Nephron progenitor cell (in vitro differentiated cells): ENCODE measurements around the gene CRACDL.

Experiments
- DNase-seq: peaks from one replicate; pipeline ENCODE4 v3.0.0; 2021
- H3K27ac Mint-ChIP-seq: 2 replicates; pipeline ENCODE4 v1.8.0; 2021; ENCODE audit warnings: mild to moderate bottlenecking, moderate library complexity, mixed read lengths
- H3K27me3 Mint-ChIP-seq: 2 replicates; pipeline ENCODE4 v1.8.0; 2021; ENCODE audit warnings: mild to moderate bottlenecking, low read depth, mixed read lengths; ENCODE audit not compliant: poor library complexity
- H3K36me3 Mint-ChIP-seq: 2 replicates; pipeline ENCODE4 v1.8.0; 2021; ENCODE audit warnings: low read depth, mixed read lengths
- H3K4me1 Mint-ChIP-seq: 2 replicates; pipeline ENCODE4 v1.8.0; 2021; ENCODE audit warnings: mixed read lengths
- H3K4me3 Mint-ChIP-seq: 2 replicates; pipeline ENCODE4 v1.8.0; 2021; ENCODE audit warnings: mild to moderate bottlenecking, moderate library complexity, mixed read lengths
- H3K9me3 Mint-ChIP-seq: 2 replicates; pipeline ENCODE4 v1.8.0; 2021; ENCODE audit warnings: mild to moderate bottlenecking, moderate library complexity, mixed read lengths
- CTCF ChIP-seq: fragments of 200-600 bp; sonication (generic); IDR thresholded peaks from 2 replicates; pipeline ENCODE4 v1.5.0; 2021; ENCODE audit warnings: antibody characterized with exemption

Gene CRACDL

GRCh38 chr2:98776136-98776535, 159.9 kb downstream of the CRACDL start:
- DNase-seq, result no peak
- no peaks in the 10 kb centered on the region for H3K27me3 Mint-ChIP-seq
- no peak overlapping the region for H3K27ac Mint-ChIP-seq
- H3K36me3 Mint-ChIP-seq, result no peaks in the 10 kb centered on the region
- H3K4me1 Mint-ChIP-seq, result peaks cover 36% of the 10 kb centered on the region
- H3K4me3 Mint-ChIP-seq, result no peak overlapping the region
- TF ChIP-seq CTCF, result no peak
- H3K9me3 Mint-ChIP-seq, result peaks cover 15% of the 10 kb centered on the region

- peaks cover 42% of the 10 kb centered on the region for H3K4me1 Mint-ChIP-seq
- H3K27me3 Mint-ChIP-seq, result peaks cover 4% of the 10 kb centered on the region
- no peak overlapping the region for H3K4me3 Mint-ChIP-seq
- DNase-seq, result no peak
- peaks cover 14% of the 10 kb centered on the region for H3K9me3 Mint-ChIP-seq
- no peak for TF ChIP-seq CTCF
- no peaks in the 10 kb centered on the region for H3K36me3 Mint-ChIP-seq
- H3K27ac Mint-ChIP-seq, result no peak overlapping the region
Observed at GRCh38 chr2:98775146-98775986, 160.7 kb downstream of the CRACDL start.

GRCh38 chr2:98773907-98774306, 162.1 kb downstream of the CRACDL start:
- TF ChIP-seq CTCF, result no peak

GRCh38 chr2:98773169-98773568, 162.9 kb downstream of the CRACDL start:
- Mint-ChIP-seq H3K27me3 (peaks cover 9% of the 10 kb centered on the region), H3K36me3 (no peaks in the 10 kb centered on the region), H3K4me3 (no peak overlapping the region), H3K9me3 (peaks cover 4% of the 10 kb centered on the region), H3K4me1 (peaks cover 47% of the 10 kb centered on the region), H3K27ac (no peak overlapping the region)
- no peak for TF ChIP-seq CTCF
- DNase-seq, result no peak

More at GRCh38 chr2:98773907-98774306, 162.1 kb downstream of the CRACDL start:
- Mint-ChIP-seq H3K27me3 (peaks cover 9% of the 10 kb centered on the region), H3K36me3 (no peaks in the 10 kb centered on the region), H3K27ac (no peak overlapping the region), H3K4me3 (no peak overlapping the region), H3K9me3 (peaks cover 7% of the 10 kb centered on the region), H3K4me1 (peaks cover 47% of the 10 kb centered on the region)
- no peak for DNase-seq

GRCh38 chr2:98772536-98772935, 163.5 kb downstream of the CRACDL start:
- Mint-ChIP-seq H3K4me3 (no peak overlapping the region), H3K4me1 (peaks cover 47% of the 10 kb centered on the region), H3K27ac (no peak overlapping the region)

More at GRCh38 chr2:98772536-98772935, 163.5 kb downstream of the CRACDL start:
- no peaks in the 10 kb centered on the region for H3K36me3 Mint-ChIP-seq
- peaks cover 4% of the 10 kb centered on the region for H3K9me3 Mint-ChIP-seq
- TF ChIP-seq CTCF, result no peak
- peaks cover 9% of the 10 kb centered on the region for H3K27me3 Mint-ChIP-seq
- DNase-seq, result no peak
